SIG-M5 (cell line): ENCODE results near the gene SNX10.

Experiments used
- DNase-seq: peaks from one replicate; lab custom pipeline; 2025; lab: John Stamatoyannopoulos, UW

Gene SNX10

GRCh38 chr7:26337232-26337865 lies 45.7 kb downstream of the SNX10 start:
- DNase-seq = no peak

- no peak for DNase-seq
Measured at GRCh38 chr7:26340476-26341018, 48.9 kb downstream of the SNX10 start.

GRCh38 chr7:26343320-26343832 lies 51.7 kb downstream of the SNX10 start:
- no peak for DNase-seq

- no peak for DNase-seq
Measured at GRCh38 chr7:26343837-26344236, 52.2 kb downstream of the SNX10 start.

GRCh38 chr7:26345202-26345601 lies 53.5 kb downstream of the SNX10 start:
- DNase-seq = no peak

- DNase-seq = no peak
Measured at GRCh38 chr7:26345837-26346236, 54.2 kb downstream of the SNX10 start.

GRCh38 chr7:26346611-26347203 lies 55.0 kb downstream of the SNX10 start:
- DNase-seq = no peak

- DNase-seq = no peak
Measured at GRCh38 chr7:26348234-26348851, 56.7 kb downstream of the SNX10 start.

- DNase-seq = no peak
Measured at GRCh38 chr7:26349005-26349915, 57.6 kb downstream of the SNX10 start.

GRCh38 chr7:26351171-26351570 lies 59.5 kb downstream of the SNX10 start:
- no peak for DNase-seq

GRCh38 chr7:26356229-26356628 lies 64.6 kb downstream of the SNX10 start:
- no peak for DNase-seq

GRCh38 chr7:26356929-26357798 lies 65.5 kb downstream of the SNX10 start:
- no peak for DNase-seq

GRCh38 chr7:26357799-26358151 lies 66.1 kb downstream of the SNX10 start:
- no peak for DNase-seq

- no peak for DNase-seq
Measured at GRCh38 chr7:26360650-26361049, 69.0 kb downstream of the SNX10 start.

- DNase-seq = no peak
Measured at GRCh38 chr7:26361637-26362036, 70.0 kb downstream of the SNX10 start.

GRCh38 chr7:26363465-26363864 lies 71.8 kb downstream of the SNX10 start:
- no peak for DNase-seq

GRCh38 chr7:26365077-26365900 lies 73.6 kb downstream of the SNX10 start:
- peak; percentile 32 for DNase-seq

GRCh38 chr7:26365901-26366275 lies 74.2 kb downstream of the SNX10 start:
- no peak for DNase-seq

GRCh38 chr7:26367219-26367711 lies 75.6 kb downstream of the SNX10 start:
- DNase-seq = no peak

- no peak for DNase-seq
Measured at GRCh38 chr7:26368542-26368941, 76.9 kb downstream of the SNX10 start.
